K562 (cell line): Measurements from ENCODE around the gene PSMB7.
A peak's percentile ranks its signal among the peaks of the same experiment; 100 is the strongest.

Experiments used
- CTCF ChIP-seq, 3 experiments: IDR thresholded peaks in 2 of 3; conservative IDR thresholded peaks in 1 of 3; 2 replicates each; pipeline ENCODE4 v1.5.1; 2011 to 2012; ENCODE audit warnings: low read length in 3 of 3, mild to moderate bottlenecking in 3 of 3, control low read depth in 2 of 3, improper control_type of control experiment in 1 of 3, inconsistent platforms in 1 of 3, low read depth in 1 of 3, mixed read lengths in 1 of 3, moderate library complexity in 1 of 3; ENCODE audit not compliant: insufficient read depth in 2 of 3
- EGR1 ChIP-seq: fragments of 450-650 bp; conservative IDR thresholded peaks from 2 replicates; pipeline ENCODE4 v1.6.1; 2017; ENCODE audit warnings: mild to moderate bottlenecking
- MYBL2 ChIP-seq, 2 experiments: fragments of 450-650 bp in 1 of 2; sonication (generic) in 1 of 2; formaldehyde crosslinking in 1 of 2; IDR thresholded peaks; 2 replicates each; pipeline versions ENCODE4 v1.6.1 to v1.8.1; 2017 to 2022; ENCODE audit warnings: borderline replicate concordance in 1 of 2, inconsistent platforms in 1 of 2, low read depth in 1 of 2, mild to moderate bottlenecking in 1 of 2, missing genetic modification reagents in 1 of 2, moderate library complexity in 1 of 2
- PHB2 ChIP-seq: fragments of 450-650 bp; IDR thresholded peaks from 2 replicates; pipeline ENCODE4 v1.6.1; 2017; ENCODE audit warnings: low read depth
- PHTF2 ChIP-seq: fragments of 250-450 bp; sonication (Bioruptor Pico); IDR thresholded peaks from 2 replicates; pipeline ENCODE4 v1.5.0; 2021; ENCODE audit warnings: mild to moderate bottlenecking
- SMC3 ChIP-seq: conservative IDR thresholded peaks from 2 replicates; pipeline ENCODE4 v1.6.1; 2011; ENCODE audit warnings: low read depth, low read length, improper control_type of control experiment; ENCODE audit not compliant: insufficient read depth
- ZNF24 ChIP-seq: fragments of 450-650 bp; IDR thresholded peaks from 2 replicates; pipeline ENCODE4 v1.6.1; 2016
- ZNF280A ChIP-seq: fragments of 450-650 bp; IDR thresholded peaks from 2 replicates; pipeline ENCODE4 v1.6.1; 2018; ENCODE audit warnings: mild to moderate bottlenecking, low read depth; ENCODE audit not compliant: partially characterized antibody
- ZNF561 ChIP-seq: fragments of 450-650 bp; formaldehyde crosslinking; conservative IDR thresholded peaks from 2 replicates; pipeline ENCODE4 v1.4.0; 2020; ENCODE audit warnings: mild to moderate bottlenecking, moderate library complexity
- TF ChIP-seq, protein P1 (sequence below): sonication (generic); formaldehyde crosslinking; IDR thresholded peaks from 2 replicates; pipeline ENCODE4 v1.8.1; 2023; ENCODE audit warnings: mild to moderate bottlenecking, missing genetic modification reagents

- TF ChIP-seq, protein P1, sequence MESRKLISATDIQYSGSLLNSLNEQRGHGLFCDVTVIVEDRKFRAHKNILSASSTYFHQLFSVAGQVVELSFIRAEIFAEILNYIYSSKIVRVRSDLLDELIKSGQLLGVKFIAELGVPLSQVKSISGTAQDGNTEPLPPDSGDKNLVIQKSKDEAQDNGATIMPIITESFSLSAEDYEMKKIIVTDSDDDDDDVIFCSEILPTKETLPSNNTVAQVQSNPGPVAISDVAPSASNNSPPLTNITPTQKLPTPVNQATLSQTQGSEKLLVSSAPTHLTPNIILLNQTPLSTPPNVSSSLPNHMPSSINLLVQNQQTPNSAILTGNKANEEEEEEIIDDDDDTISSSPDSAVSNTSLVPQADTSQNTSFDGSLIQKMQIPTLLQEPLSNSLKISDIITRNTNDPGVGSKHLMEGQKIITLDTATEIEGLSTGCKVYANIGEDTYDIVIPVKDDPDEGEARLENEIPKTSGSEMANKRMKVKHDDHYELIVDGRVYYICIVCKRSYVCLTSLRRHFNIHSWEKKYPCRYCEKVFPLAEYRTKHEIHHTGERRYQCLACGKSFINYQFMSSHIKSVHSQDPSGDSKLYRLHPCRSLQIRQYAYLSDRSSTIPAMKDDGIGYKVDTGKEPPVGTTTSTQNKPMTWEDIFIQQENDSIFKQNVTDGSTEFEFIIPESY (CRISPR knock-in tag): no peak
- TF ChIP-seq PHTF2 (no peak), MYBL2 (IDR thresholded peaks at IDR 0.05; ENCODE audit: low read depth) (no peak), MYBL2 (CRISPR knock-in tag; IDR thresholded peaks at IDR 0.05; ENCODE audit: borderline replicate concordance) (no peak), CTCF (IDR thresholded peaks at IDR 0.05 in 2 of 3, conservative IDR thresholded peaks at IDR 0.05 in 1 of 3; ENCODE audit: insufficient read depth in 2 of 3, low read depth in 1 of 3, low read length in 3 of 3) (peak in 1 of 3 experiments; percentile 39; a peak in 3 of 6 replicates), ZNF280A (no peak), ZNF561 (no peak), PHB2 (no peak), ZNF24 (no peak), EGR1 (no peak), SMC3 (no peak)
These were observed 4.8 kb downstream of the PSMB7 start for GRCh38 chr9:124410321-124410913.
